HepG2 (cell line): ENCODE results near the gene SNCA. TPM values are rescaled to one million over a fixed set of nuclear protein-coding genes. Genes with fewer than 3 reads are reported as not detected.

Experiments used
- HMG20A ChIP-seq: IDR thresholded peaks from 2 replicates; pipeline ENCODE4 v1.6.1; 2016; ENCODE audit warnings: borderline replicate concordance
- HNF4A ChIP-seq: sonication (generic); formaldehyde crosslinking; IDR thresholded peaks from 2 replicates; pipeline ENCODE4 v1.4.0; 2020; ENCODE audit warnings: missing genetic modification reagents
- HNF4G ChIP-seq, 2 experiments: sonication (generic) in 1 of 2; formaldehyde crosslinking in 1 of 2; IDR thresholded peaks; 2 replicates each; pipeline versions ENCODE4 v1.4.0 to v1.6.1; 2011 to 2020; ENCODE audit warnings: borderline replicate concordance in 2 of 2, low read depth in 2 of 2, mild to moderate bottlenecking in 2 of 2, low read length in 1 of 2, missing genetic modification reagents in 1 of 2, moderate library complexity in 1 of 2
- NCOA2 ChIP-seq: sonication (generic); formaldehyde crosslinking; IDR thresholded peaks from 2 replicates; pipeline ENCODE4 v1.8.0; 2022; ENCODE audit warnings: inconsistent platforms
- RARA ChIP-seq: IDR thresholded peaks from 2 replicates; pipeline ENCODE4 v1.6.1; 2016; ENCODE audit warnings: missing genetic modification reagents, missing compliant biosample characterization
- SNAPC2 ChIP-seq: sonication (generic); formaldehyde crosslinking; IDR thresholded peaks from 2 replicates; pipeline ENCODE4 v1.8.1; 2022; ENCODE audit warnings: mild to moderate bottlenecking, missing genetic modification reagents
- TEAD3 ChIP-seq: optimal IDR thresholded peaks from 2 replicates; pipeline ENCODE3; 2016; ENCODE audit warnings: borderline replicate concordance
- ZBTB7B ChIP-seq: sonication (generic); formaldehyde crosslinking; IDR thresholded peaks from 2 replicates; pipeline ENCODE4 v1.4.0; 2020; ENCODE audit warnings: missing genetic modification reagents
- ZNF775 ChIP-seq: sonication (generic); formaldehyde crosslinking; IDR thresholded peaks from 2 replicates; pipeline ENCODE4 v1.4.0; 2020; ENCODE audit warnings: missing genetic modification reagents, mild to moderate bottlenecking, moderate library complexity, borderline replicate concordance
- polyA plus RNA-seq, 8 experiments: library from polyadenylated mRNA; depleted of rRNA in 3 of 8; stranded (reverse) in 7 of 8; unstranded in 1 of 8; fragments of >200 nt; fragmentation: Illumina TruSeq in 4 of 8; extraction: Trizol in 4 of 8; gene quantifications; 2 replicates each; pipeline versions ENCODE4 v1.2.1 to v1.2.3, GENCODE V29; 2011 to 2016; ENCODE audit warnings: low read depth in 4 of 8, missing spikeins in 1 of 8, mixed read lengths in 1 of 8; ENCODE audit not compliant: insufficient read depth in 1 of 8
- total RNA-seq, 5 experiments: library from RNA; depleted of rRNA; stranded (reverse); fragments of >200 nt; fragmentation: Illumina TruSeq; extraction: Trizol; gene quantifications; 2 replicates each; pipeline ENCODE4 v1.2.3, GENCODE V29; 2016; ENCODE audit warnings: low read depth in 1 of 5
- TF ChIP-seq, protein P1 (sequence below): sonication (generic); formaldehyde crosslinking; IDR thresholded peaks from 2 replicates; pipeline ENCODE4 v1.4.0; 2020; ENCODE audit warnings: missing genetic modification reagents
- TF ChIP-seq, protein P2 (sequence below), 2 experiments: sonication (generic) in 1 of 2; formaldehyde crosslinking in 1 of 2; IDR thresholded peaks; 2 replicates each; pipeline versions ENCODE4 v1.4.0 to v1.6.1; 2016 to 2020; ENCODE audit warnings: borderline replicate concordance in 1 of 2, low read depth in 1 of 2, mild to moderate bottlenecking in 1 of 2, missing genetic modification reagents in 1 of 2
- TF ChIP-seq, protein P3 (sequence below): sonication (generic); formaldehyde crosslinking; conservative IDR thresholded peaks from 2 replicates; pipeline ENCODE4 v1.4.0; 2020; ENCODE audit warnings: missing genetic modification reagents
- TF ChIP-seq, protein P4 (sequence below): IDR thresholded peaks from 2 replicates; pipeline ENCODE4 v1.4.0; 2020; ENCODE audit warnings: mild to moderate bottlenecking, missing genetic modification reagents

Gene SNCA
- total and polyA plus RNA-seq, 2 of the 13 experiments (the other 11 are each of a cell fraction or from before 2014, with no cell fraction given) = not detected

DNA sequence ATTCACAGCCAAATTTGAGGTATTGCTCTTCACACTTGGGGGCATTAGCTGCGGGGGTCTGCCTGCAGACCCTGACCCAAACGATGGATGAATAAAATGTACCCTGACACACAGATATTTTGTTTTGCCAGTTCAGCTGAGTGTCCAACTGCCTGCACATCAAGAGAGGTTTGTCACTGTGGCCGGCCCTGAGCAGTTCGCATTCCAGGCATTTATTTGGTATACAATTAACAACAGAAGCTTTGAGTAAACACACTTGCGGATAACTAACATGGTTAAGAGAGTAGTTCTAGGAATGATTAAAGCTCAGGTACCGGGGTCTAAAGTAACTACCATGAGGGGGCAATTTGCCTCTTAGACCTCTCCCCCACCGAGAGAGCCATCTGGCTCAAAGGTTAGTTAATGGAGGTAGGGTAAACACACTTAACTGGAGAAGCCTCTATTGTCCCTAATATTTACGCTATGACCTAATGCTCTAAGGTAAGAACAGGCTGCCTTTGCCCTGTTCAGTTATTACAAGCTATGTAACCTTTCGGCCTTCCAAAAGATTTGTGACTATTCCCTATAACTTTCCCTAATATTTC lies 162.0 kb downstream of the SNCA start (continued):
- TF ChIP-seq, protein P1, sequence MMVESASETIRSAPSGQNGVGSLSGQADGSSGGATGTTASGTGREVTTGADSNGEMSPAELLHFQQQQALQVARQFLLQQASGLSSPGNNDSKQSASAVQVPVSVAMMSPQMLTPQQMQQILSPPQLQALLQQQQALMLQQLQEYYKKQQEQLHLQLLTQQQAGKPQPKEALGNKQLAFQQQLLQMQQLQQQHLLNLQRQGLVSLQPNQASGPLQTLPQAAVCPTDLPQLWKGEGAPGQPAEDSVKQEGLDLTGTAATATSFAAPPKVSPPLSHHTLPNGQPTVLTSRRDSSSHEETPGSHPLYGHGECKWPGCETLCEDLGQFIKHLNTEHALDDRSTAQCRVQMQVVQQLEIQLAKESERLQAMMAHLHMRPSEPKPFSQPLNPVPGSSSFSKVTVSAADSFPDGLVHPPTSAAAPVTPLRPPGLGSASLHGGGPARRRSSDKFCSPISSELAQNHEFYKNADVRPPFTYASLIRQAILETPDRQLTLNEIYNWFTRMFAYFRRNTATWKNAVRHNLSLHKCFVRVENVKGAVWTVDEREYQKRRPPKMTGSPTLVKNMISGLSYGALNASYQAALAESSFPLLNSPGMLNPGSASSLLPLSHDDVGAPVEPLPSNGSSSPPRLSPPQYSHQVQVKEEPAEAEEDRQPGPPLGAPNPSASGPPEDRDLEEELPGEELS (CRISPR knock-in tag) = peak; percentile 69
- TF ChIP-seq, protein P2, sequence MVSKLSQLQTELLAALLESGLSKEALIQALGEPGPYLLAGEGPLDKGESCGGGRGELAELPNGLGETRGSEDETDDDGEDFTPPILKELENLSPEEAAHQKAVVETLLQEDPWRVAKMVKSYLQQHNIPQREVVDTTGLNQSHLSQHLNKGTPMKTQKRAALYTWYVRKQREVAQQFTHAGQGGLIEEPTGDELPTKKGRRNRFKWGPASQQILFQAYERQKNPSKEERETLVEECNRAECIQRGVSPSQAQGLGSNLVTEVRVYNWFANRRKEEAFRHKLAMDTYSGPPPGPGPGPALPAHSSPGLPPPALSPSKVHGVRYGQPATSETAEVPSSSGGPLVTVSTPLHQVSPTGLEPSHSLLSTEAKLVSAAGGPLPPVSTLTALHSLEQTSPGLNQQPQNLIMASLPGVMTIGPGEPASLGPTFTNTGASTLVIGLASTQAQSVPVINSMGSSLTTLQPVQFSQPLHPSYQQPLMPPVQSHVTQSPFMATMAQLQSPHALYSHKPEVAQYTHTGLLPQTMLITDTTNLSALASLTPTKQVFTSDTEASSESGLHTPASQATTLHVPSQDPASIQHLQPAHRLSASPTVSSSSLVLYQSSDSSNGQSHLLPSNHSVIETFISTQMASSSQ (IDR thresholded peaks at IDR 0.05; ENCODE audit: low read depth) = 0 out of 2 replicates have a peak, but pooled peaks have one; percentile 13
- TF ChIP-seq, protein P2 (CRISPR knock-in tag; IDR thresholded peaks at IDR 0.05; ENCODE audit: borderline replicate concordance) = no peak
- TF ChIP-seq TEAD3 (CRISPR knock-in tag) (peak; percentile 85), NCOA2 (CRISPR knock-in tag) (0 out of 2 replicates have a peak, but pooled peaks have one; percentile 11), RARA (CRISPR knock-in tag) (peak; percentile 43; the same call in 1 of the 2 replicates), HNF4G (IDR thresholded peaks at IDR 0.05; ENCODE audit: borderline replicate concordance, low read depth, low read length) (peak; percentile 69), HNF4G (CRISPR knock-in tag; IDR thresholded peaks at IDR 0.05; ENCODE audit: borderline replicate concordance, low read depth) (no peak), ZNF775 (CRISPR knock-in tag) (no peak), HNF4A (peak; percentile 59), SNAPC2 (CRISPR knock-in tag) (no peak), ZBTB7B (peak; percentile 63; the same call in 1 of the 2 replicates), HMG20A (CRISPR knock-in tag) (peak; percentile 43; the same call in 1 of the 2 replicates)
- TF ChIP-seq, protein P3, sequence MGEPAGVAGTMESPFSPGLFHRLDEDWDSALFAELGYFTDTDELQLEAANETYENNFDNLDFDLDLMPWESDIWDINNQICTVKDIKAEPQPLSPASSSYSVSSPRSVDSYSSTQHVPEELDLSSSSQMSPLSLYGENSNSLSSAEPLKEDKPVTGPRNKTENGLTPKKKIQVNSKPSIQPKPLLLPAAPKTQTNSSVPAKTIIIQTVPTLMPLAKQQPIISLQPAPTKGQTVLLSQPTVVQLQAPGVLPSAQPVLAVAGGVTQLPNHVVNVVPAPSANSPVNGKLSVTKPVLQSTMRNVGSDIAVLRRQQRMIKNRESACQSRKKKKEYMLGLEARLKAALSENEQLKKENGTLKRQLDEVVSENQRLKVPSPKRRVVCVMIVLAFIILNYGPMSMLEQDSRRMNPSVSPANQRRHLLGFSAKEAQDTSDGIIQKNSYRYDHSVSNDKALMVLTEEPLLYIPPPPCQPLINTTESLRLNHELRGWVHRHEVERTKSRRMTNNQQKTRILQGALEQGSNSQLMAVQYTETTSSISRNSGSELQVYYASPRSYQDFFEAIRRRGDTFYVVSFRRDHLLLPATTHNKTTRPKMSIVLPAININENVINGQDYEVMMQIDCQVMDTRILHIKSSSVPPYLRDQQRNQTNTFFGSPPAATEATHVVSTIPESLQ = no peak
- TF ChIP-seq, protein P4, sequence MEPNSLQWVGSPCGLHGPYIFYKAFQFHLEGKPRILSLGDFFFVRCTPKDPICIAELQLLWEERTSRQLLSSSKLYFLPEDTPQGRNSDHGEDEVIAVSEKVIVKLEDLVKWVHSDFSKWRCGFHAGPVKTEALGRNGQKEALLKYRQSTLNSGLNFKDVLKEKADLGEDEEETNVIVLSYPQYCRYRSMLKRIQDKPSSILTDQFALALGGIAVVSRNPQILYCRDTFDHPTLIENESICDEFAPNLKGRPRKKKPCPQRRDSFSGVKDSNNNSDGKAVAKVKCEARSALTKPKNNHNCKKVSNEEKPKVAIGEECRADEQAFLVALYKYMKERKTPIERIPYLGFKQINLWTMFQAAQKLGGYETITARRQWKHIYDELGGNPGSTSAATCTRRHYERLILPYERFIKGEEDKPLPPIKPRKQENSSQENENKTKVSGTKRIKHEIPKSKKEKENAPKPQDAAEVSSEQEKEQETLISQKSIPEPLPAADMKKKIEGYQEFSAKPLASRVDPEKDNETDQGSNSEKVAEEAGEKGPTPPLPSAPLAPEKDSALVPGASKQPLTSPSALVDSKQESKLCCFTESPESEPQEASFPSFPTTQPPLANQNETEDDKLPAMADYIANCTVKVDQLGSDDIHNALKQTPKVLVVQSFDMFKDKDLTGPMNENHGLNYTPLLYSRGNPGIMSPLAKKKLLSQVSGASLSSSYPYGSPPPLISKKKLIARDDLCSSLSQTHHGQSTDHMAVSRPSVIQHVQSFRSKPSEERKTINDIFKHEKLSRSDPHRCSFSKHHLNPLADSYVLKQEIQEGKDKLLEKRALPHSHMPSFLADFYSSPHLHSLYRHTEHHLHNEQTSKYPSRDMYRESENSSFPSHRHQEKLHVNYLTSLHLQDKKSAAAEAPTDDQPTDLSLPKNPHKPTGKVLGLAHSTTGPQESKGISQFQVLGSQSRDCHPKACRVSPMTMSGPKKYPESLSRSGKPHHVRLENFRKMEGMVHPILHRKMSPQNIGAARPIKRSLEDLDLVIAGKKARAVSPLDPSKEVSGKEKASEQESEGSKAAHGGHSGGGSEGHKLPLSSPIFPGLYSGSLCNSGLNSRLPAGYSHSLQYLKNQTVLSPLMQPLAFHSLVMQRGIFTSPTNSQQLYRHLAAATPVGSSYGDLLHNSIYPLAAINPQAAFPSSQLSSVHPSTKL (CRISPR knock-in tag) = peak; percentile 73; the same call in 1 of the 2 replicates
